Activated naive CD8-positive, alpha-beta T cell treated with anti-CD3 and anti-CD28 coated beads, Interleukin-2, amount 50 U/mL, for 16 hours (primary cell): ENCODE measurements around the gene DPP10.
"Not testable (repeated sequence)": the region's sequence is repeated elsewhere in the genome, so short reads cannot be mapped to it uniquely, and the experiment has no call there.

Experiments
- DNase-seq: peaks from one replicate; pipeline ENCODE4 v3.0.0-alpha.2; 2020; ENCODE audit warnings: low read depth, low spot score

Gene DPP10

GRCh38 chr2:114442510-114442909 is at the start of gene DPP10:
DPP10 (plus strand) TSS chr2:114442641.
- DNase-seq = no peak

DNA sequence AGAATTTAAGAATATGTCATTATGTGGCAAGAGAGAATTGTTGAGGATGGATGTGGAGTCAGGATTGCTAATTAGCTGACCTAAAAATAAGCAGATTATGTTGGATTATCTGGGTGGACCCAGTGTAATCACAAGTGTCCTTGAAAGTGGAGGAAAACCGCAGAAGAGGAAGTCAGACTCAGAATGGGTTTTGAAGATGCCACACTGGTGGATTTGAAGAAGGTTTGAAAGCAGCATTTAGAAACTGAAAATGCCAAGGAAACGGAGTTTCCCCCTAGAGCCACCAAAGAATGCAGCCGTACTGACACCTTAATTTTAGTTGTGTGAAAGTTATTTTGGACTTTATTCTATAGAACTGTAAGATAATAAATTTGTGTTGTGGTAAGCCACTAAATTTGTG is 41.6 kb upstream of the DPP10 start:
- no peak for DNase-seq

GRCh38 chr2:114405247-114406116 is 37.0 kb upstream of the DPP10 start:
- no peak for DNase-seq

GRCh38 chr2:114406347-114406746 is 36.1 kb upstream of the DPP10 start:
- no peak for DNase-seq

GRCh38 chr2:114407353-114407752 is 35.1 kb upstream of the DPP10 start:
- not testable (repeated sequence) for DNase-seq

DNA sequence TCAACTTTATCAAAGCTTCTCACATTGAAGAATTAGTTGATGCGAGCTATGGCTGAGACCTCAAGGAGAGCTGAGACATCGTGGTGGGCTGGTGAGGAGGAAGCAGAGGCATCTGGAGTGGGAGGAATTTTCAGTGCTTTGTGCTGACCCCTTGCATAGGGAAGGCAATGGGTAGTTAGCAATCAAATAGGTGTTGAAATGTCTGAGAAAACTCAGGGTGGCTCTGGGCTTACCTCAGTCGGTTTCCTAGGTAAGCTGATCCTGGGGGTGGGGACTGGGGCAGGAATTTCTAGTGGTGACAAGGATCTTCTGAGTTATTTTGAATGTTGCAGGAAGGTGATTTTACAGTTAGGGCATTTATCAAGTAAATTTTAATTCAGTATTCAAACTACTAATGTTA is 20.7 kb upstream of the DPP10 start:
- no peak for DNase-seq

DNA sequence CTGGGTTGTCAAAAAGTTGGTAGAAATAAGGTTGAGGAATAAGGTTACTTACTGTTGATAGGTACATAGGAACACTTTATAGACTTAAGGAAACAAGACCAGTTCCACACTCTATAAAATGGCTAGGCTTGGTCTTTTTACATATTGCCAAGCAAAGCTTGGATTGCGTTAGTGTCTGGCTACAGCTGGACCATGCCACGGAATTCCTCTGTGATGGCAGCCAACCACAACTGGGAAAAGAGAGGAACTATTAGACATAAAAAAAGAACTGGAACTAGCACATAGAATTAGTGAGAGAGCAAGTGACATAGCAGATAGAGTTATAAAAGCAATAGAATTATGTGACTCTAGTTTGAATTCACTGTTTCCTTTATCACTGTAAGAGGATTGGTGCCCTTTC is 17.7 kb upstream of the DPP10 start:
- DNase-seq = no peak

DNA sequence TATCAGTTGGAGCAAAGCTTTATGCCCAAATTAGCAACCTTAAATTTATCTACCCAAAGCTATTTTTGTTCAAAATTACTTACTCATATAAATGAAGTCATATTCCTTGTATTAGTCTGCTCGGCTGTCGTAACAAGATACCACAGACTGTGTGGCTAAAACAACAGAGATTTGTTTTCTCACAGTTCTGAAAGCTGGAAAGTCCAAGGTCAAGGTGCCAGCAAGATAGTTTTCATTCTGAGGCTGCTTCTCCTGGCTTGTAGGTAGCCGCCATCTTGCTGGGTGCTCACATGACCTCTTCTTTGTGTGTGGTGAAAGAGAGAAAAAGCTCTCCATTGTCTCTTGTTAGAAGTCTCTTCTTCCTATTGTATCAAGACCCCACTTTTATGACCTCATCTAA is 15.7 kb upstream of the DPP10 start:
- no peak for DNase-seq

GRCh38 chr2:114436329-114436728 is 6.1 kb upstream of the DPP10 start:
- DNase-seq = no peak

- DNase-seq = no peak
These were observed 4.1 kb downstream of the DPP10 start for GRCh38 chr2:114446571-114446970.

DNA sequence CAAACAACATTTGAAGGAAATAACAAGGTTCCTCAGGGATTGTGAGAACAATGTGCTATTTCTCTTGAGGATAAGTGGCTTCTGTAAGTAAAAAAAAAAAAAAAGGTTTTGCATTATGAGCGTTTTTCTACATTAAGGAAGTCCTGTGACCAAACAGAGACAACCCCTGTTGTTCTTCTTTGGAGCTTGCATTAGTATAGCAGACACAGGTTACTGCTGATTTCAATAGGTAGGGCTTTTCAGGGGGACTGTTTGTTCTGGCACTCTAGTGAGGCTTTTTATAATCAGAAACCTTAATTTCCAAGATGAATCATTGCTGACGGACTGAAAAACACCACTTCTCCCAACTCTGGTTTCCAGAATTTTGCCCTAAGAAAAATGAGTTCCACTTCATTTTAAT is 8.2 kb downstream of the DPP10 start:
- DNase-seq = no peak

DNA sequence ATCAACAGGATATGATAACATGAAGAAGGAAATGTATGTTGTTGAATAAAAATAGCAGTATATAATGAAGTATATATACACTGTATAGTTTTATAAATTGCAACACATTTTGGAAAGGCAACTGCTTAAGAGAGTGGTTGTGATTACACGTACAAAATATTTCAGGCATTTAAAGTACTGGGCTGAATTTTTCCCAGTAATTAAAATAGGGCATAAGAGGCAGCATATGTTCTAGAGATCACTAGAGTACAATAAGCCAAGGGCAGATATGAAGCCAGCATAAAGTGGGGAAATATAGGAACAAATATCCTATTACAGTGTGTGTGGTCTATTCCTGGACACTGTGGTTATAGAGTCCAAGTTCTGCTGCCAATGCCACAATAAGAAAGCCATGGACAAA is 14.1 kb downstream of the DPP10 start:
- no peak for DNase-seq

DNA sequence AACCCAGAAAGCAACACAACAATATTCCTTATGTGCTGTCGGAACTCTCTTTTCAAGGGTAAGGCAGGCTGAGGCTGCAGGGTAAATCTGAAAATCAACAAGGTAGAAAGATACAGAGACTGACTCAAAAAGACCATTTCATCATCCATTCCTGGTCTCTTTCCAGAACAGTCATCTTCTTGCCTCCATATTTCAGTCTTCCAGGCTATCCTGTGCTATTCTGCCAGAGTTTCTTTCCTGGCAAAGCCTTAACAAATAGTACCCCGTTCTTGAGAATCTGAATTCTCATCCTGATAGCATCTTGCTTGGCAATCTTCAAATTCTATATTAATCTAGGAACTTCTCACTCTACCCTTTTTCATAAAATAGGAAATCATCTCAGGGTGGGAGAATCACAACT is 15.5 kb downstream of the DPP10 start:
- no peak for DNase-seq

DNA sequence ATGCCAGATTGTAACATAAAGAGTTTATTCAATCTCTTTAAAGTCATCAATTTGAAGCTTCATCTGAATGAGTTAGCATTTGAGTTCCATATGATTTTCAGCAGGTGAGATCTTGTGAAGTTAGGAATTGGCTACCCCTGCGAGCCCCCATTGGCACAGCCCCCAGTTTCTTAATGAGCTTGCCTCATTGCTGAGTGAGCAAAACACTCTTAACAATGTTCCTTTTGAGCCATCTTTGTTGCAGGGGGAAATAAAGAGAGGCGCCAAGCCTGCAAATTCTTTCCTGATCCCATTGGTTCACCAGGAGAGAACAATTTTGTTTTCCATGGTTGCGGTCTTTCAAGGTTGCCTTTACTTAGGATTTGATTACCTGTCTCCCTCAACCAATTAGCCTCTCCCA is 18.7 kb downstream of the DPP10 start:
- no peak for DNase-seq

- DNase-seq = no peak
These were observed 22.7 kb downstream of the DPP10 start for GRCh38 chr2:114464961-114465706.

DNA sequence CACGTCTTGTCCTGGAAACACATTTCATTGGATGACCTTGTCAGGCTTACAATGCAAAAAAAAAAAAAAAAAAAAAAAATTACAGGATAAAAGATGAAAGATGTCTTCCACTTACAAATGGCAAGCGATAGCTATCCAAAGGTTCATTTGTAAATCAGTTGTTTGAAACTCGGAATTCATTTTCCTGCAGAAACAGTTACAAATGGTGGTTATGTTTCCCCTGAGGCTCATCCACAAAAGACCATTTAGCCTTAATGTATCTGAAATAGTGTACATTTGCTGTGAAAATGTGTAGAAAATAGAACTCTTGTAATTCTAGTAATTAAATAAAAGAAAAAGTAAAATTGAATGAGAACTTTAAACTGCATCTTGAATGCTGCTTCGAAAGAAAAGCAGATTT is 25.9 kb downstream of the DPP10 start:
- DNase-seq = no peak

- no peak for DNase-seq
These were observed 29.8 kb downstream of the DPP10 start for GRCh38 chr2:114472246-114472645.

GRCh38 chr2:114472726-114473125 is 30.3 kb downstream of the DPP10 start:
- DNase-seq = no peak

- DNase-seq = no peak
These were observed 46.5 kb downstream of the DPP10 start for GRCh38 chr2:114488841-114489530.

- DNase-seq = no peak
These were observed 52.6 kb downstream of the DPP10 start for GRCh38 chr2:114495046-114495445.

DNA sequence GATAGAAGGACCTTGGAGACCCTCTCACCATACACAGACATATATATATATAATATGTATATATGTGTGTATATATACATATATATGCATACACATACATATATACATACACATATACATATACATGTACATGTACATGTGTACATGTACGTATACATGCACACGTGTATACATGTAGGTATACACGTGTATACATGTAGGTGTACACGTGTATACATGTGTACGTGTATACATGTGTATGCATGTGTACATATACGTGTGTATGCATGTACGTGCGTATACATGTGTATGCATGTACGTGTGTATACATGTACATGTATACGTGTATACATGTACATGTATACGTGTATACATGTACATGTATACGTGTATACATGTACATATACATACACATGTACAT is 54.5 kb downstream of the DPP10 start:
- no peak for DNase-seq

DNA sequence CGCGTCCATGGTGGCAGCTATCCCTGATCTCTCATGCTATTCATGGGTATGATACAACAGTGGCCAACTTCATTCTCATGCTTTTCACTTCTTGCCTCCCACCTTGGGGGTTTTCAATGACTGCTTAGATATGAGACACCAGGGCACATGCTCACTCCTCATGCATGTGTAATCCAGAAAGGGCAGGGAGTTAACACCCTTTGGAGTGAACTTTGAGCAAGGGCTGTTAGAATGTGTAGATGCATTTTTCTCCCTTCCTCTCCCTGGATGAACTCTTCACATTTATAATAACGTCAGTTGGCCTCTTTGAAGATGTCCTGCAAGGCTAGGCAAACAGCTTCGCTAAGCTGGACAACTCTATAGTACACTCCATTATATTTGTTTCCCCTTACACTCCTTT is 56.7 kb downstream of the DPP10 start:
- no peak for DNase-seq
